Neural cell (in vitro differentiated cells): ENCODE data around the gene ADAMTS17. TPM values are rescaled to one million over a fixed set of nuclear protein-coding genes. Genes with fewer than 3 reads are reported as not detected.

Experiments
- H2AFZ ChIP-seq: fragments of 200-600, 300-800 bp; sonication (generic), shearing (Covaris generic); 2 replicates; pipeline ENCODE4 v1.6.0; 2014; ENCODE audit warnings: low read depth, mild to moderate bottlenecking, antibody characterized with exemption, low read length, moderate library complexity
- H3F3A ChIP-seq: fragments of 200-600 bp; shearing (Covaris generic); 2 replicates; pipeline ENCODE4 v1.6.1; 2016; ENCODE audit warnings: mild to moderate bottlenecking, moderate library complexity, mixed read lengths, antibody characterized with exemption, low read length; ENCODE audit not compliant: insufficient read depth, poor library complexity, severe bottlenecking
- H3K27ac ChIP-seq: fragments of 200-600, 300-800 bp; sonication (generic), shearing (Covaris generic); 2 replicates; pipeline ENCODE4 v1.5.1; 2014; ENCODE audit warnings: mild to moderate bottlenecking, low read length, moderate library complexity
- H3K27me3 ChIP-seq: fragments of 300-800, 200-600 bp; sonication (generic), shearing (Covaris generic); 2 replicates; pipeline ENCODE4 v1.6.0; 2014; ENCODE audit warnings: mild to moderate bottlenecking, low read depth, low read length, moderate library complexity; ENCODE audit not compliant: insufficient read depth
- H3K36me3 ChIP-seq: fragments of 300-800, 200-600 bp; sonication (generic), shearing (Covaris generic); 2 replicates; pipeline ENCODE4 v1.5.1; 2014; ENCODE audit warnings: mild to moderate bottlenecking, antibody characterized with exemption, low read length, moderate library complexity; ENCODE audit not compliant: insufficient read depth
- H3K4me2 ChIP-seq: fragments of 300-800, 200-600 bp; sonication (generic), shearing (Covaris generic); 2 replicates; pipeline ENCODE4 v1.6.0; 2014; ENCODE audit warnings: mild to moderate bottlenecking, low read length
- H3K4me3 ChIP-seq: fragments of 300-800, 200-600 bp; sonication (generic), shearing (Covaris generic); 2 replicates; pipeline ENCODE4 v1.5.1; 2014; ENCODE audit warnings: mild to moderate bottlenecking, low read length, moderate library complexity
- H3K79me2 ChIP-seq: fragments of 200-600 bp; shearing (Covaris generic); replicated peaks from 2 replicates; pipeline ENCODE4 v1.6.0; 2014; ENCODE audit warnings: mild to moderate bottlenecking, low read length, moderate library complexity; ENCODE audit not compliant: insufficient read depth
- H3K9ac ChIP-seq: fragments of 300-800, 200-600 bp; sonication (generic), shearing (Covaris generic); 2 replicates; pipeline ENCODE4 v1.6.1; 2016; ENCODE audit warnings: mild to moderate bottlenecking, low read length, mixed read lengths
- H3K9me2 ChIP-seq: fragments of 200-600 bp; shearing (Covaris generic); 2 replicates; pipeline ENCODE4 v1.6.1; 2016; ENCODE audit warnings: mild to moderate bottlenecking, low read length, mixed read lengths; ENCODE audit not compliant: insufficient read depth
- H3K9me3 ChIP-seq: fragments of 200-600, 300-800 bp; sonication (generic), shearing (Covaris generic); 2 replicates; pipeline ENCODE4 v1.6.1; 2016; ENCODE audit warnings: mild to moderate bottlenecking, mixed run types, low read length, moderate library complexity, mixed read lengths
- H4K20me1 ChIP-seq: fragments of 200-600 bp; shearing (Covaris generic); 2 replicates; pipeline ENCODE4 v1.6.1; 2016; ENCODE audit warnings: mild to moderate bottlenecking, mixed run types; ENCODE audit not compliant: insufficient read depth
- CTCF ChIP-seq: fragments of 450-650 bp; IDR thresholded peaks from 2 replicates; pipeline ENCODE4 v1.5.1; 2014; ENCODE audit warnings: antibody characterized with exemption, mild to moderate bottlenecking, moderate library complexity; ENCODE audit not compliant: poor library complexity, severe bottlenecking
- EP300 ChIP-seq: fragments of 450-650 bp; conservative IDR thresholded peaks from 2 replicates; pipeline ENCODE4 v1.6.1; 2014; ENCODE audit warnings: antibody characterized with exemption, mild to moderate bottlenecking, moderate library complexity; ENCODE audit not compliant: poor library complexity, severe bottlenecking
- EZH2 ChIP-seq: fragments of 200-600, 300-800 bp; shearing (Covaris generic), sonication (generic); IDR thresholded peaks from 2 replicates; pipeline ENCODE4 v1.6.1; 2014; ENCODE audit warnings: antibody characterized with exemption, low read length, borderline replicate concordance, mild to moderate bottlenecking; ENCODE audit not compliant: insufficient read depth, poor library complexity, severe bottlenecking
- MXI1 ChIP-seq: fragments of 450-650 bp; conservative IDR thresholded peaks from 2 replicates; pipeline ENCODE4 v1.6.1; 2014; ENCODE audit warnings: antibody characterized with exemption, mild to moderate bottlenecking; ENCODE audit not compliant: poor library complexity, severe bottlenecking
- POLR2AphosphoS5 ChIP-seq: IDR thresholded peaks from 2 replicates; pipeline ENCODE4 v1.6.1; 2012
- RAD21 ChIP-seq: fragments of 450-650 bp; conservative IDR thresholded peaks from 2 replicates; pipeline ENCODE4 v1.6.1; 2014; ENCODE audit warnings: antibody characterized with exemption, mild to moderate bottlenecking, moderate library complexity
- REST ChIP-seq: IDR thresholded peaks from 2 replicates; pipeline ENCODE4 v1.6.1; 2012; ENCODE audit warnings: borderline replicate concordance
- SMC3 ChIP-seq: fragments of 450-650 bp; conservative IDR thresholded peaks from 2 replicates; pipeline ENCODE4 v1.6.1; 2014; ENCODE audit warnings: antibody characterized with exemption, mild to moderate bottlenecking, moderate library complexity; ENCODE audit not compliant: poor library complexity
- TAF1 ChIP-seq: IDR thresholded peaks from 2 replicates; pipeline ENCODE4 v1.6.1; 2012; ENCODE audit warnings: low read depth
- polyA plus RNA-seq: library from polyadenylated mRNA; depleted of rRNA; stranded (reverse); fragments of >200 nt; gene quantifications from 2 replicates; pipeline ENCODE4 v1.2.3, GENCODE V29; 2014

Gene ADAMTS17
- polyA plus RNA-seq, 1 donor from 2014 or later = 0.04 TPM

- H3K4me2 ChIP-seq = no peak overlapping the region
- no peaks in the 10 kb centered on the region for H3K27me3 ChIP-seq
- H3K79me2 ChIP-seq = no peaks in the 10 kb centered on the region
- H3K27ac ChIP-seq = no peak overlapping the region
- no peaks in the 10 kb centered on the region for H3K9me3 ChIP-seq
- H3F3A ChIP-seq = no peaks in the 10 kb centered on the region
- TF ChIP-seq POLR2AphosphoS5 (no peak), TAF1 (no peak), MXI1 (no peak), RAD21 (no peak), EP300 (no peak), CTCF (no peak), EZH2 (no peak), REST (no peak), SMC3 (no peak)
- H3K9ac ChIP-seq = no peak overlapping the region
- H3K9me2 ChIP-seq = no peaks in the 10 kb centered on the region
- H2AFZ ChIP-seq = no peak overlapping the region
- no peaks in the 10 kb centered on the region for H3K36me3 ChIP-seq
- H4K20me1 ChIP-seq = no peaks in the 10 kb centered on the region
- no peak overlapping the region for H3K4me3 ChIP-seq
Measured at GRCh38 chr15:100111125-100112060, 230.4 kb downstream of the ADAMTS17 start.

GRCh38 chr15:100109486-100110035, 232.2 kb downstream of the ADAMTS17 start:
- H3K36me3 ChIP-seq = no peaks in the 10 kb centered on the region
- H3K4me2 ChIP-seq = no peak overlapping the region
- H2AFZ ChIP-seq = no peak overlapping the region
- no peaks in the 10 kb centered on the region for H3K9me3 ChIP-seq
- TF ChIP-seq EZH2 (no peak), CTCF (no peak), TAF1 (no peak), RAD21 (no peak), REST (no peak), SMC3 (no peak), EP300 (no peak), POLR2AphosphoS5 (no peak), MXI1 (no peak)
- no peak overlapping the region for H3K4me3 ChIP-seq
- H3K27ac ChIP-seq = no peak overlapping the region
- H4K20me1 ChIP-seq = no peaks in the 10 kb centered on the region
- H3K9me2 ChIP-seq = no peaks in the 10 kb centered on the region
- H3K9ac ChIP-seq = no peak overlapping the region
- no peaks in the 10 kb centered on the region for H3K79me2 ChIP-seq
- no peaks in the 10 kb centered on the region for H3F3A ChIP-seq
- no peaks in the 10 kb centered on the region for H3K27me3 ChIP-seq
